AG09319 (cell line): ENCODE results near the gene RALA.

Experiments used
- DNase-seq: peaks from one replicate; pipeline ENCODE4 v3.0.0-alpha.2; 2010; ENCODE audit warnings: low read depth; ENCODE audit errors: extremely low read depth
- TF ChIP-seq, protein P1 (sequence below): IDR thresholded peaks from 2 replicates; pipeline ENCODE4 v1.5.1; 2011; ENCODE audit warnings: low read depth, mild to moderate bottlenecking, inconsistent platforms, low read length, moderate library complexity

Gene RALA

DNA sequence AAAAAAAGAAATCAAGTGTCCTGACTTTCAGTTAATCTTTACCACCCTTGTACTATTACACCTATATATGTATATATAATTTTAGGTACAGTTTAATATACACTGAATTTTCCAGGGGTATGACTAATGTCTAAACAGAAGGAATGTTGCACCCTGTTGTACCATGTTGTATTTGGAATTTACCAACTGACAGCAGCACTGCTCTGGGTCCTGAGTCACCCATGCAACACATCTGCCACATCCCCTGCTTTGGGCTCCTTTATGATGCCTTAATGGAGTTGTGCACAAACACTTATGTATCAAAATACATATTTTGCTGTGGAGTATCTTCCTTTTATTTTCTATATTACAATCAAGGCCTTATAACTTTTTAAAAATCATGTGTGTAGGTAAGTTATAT, 36.0 kb upstream of the RALA start:
- TF ChIP-seq, protein P1, sequence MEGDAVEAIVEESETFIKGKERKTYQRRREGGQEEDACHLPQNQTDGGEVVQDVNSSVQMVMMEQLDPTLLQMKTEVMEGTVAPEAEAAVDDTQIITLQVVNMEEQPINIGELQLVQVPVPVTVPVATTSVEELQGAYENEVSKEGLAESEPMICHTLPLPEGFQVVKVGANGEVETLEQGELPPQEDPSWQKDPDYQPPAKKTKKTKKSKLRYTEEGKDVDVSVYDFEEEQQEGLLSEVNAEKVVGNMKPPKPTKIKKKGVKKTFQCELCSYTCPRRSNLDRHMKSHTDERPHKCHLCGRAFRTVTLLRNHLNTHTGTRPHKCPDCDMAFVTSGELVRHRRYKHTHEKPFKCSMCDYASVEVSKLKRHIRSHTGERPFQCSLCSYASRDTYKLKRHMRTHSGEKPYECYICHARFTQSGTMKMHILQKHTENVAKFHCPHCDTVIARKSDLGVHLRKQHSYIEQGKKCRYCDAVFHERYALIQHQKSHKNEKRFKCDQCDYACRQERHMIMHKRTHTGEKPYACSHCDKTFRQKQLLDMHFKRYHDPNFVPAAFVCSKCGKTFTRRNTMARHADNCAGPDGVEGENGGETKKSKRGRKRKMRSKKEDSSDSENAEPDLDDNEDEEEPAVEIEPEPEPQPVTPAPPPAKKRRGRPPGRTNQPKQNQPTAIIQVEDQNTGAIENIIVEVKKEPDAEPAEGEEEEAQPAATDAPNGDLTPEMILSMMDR: no peak
- DNase-seq: no peak

DNA sequence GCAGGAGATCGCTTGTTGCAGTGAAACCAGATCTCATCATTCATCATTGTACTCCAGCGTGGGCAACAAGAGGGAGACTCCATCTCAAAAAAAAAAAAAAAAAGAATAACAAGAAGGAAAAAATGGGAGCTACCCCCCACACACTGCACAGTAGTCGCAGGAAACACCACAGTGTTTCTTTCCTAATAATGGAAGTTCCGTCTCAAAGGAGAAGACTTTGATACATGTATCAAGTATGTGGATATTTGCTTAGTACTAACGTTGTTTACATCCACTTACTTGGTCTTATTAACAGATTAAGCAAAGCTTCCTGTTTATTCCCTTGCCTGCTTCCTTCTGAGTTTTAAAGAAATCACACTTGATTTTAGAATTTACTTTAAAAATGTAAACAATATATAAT, 35.0 kb upstream of the RALA start:
- DNase-seq: no peak
- TF ChIP-seq, protein P1: no peak

DNA sequence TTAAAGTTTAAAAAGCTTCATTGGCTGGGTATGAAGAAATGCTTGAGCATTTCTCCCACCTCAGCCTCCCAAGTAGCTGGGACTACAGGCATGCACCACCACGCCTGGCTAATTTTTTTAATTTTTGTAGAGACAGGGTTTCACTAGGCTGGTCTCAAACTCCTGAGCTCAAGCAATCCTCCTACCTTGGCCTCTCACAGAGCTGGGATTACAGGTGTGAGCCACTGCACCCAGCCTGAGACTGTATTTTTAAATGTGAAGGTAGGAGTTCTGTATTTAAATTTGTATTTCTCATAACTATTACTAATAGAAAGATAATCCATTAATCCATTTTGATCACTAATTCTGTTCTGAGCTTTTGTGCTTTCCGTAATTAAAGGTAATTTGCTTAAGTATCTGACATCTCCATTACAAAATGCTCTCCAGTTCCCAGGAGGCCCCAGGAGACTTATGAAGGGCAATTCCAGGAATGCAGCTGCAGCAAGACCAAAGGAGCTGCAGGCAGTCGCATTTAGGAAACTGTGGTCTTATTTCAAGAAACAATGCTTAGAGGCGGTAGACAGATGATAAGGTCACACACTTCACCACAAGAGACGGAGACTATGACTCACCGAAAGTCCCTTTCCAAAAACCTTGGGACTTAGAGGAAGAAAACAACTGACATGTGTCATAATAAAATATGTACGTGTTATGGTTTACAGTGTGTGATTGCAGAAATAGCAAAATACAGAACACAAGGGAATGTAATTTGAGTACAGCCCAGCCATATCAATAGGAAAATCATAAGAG, 33.9 kb upstream of the RALA start:
- TF ChIP-seq, protein P1: no peak

DNA sequence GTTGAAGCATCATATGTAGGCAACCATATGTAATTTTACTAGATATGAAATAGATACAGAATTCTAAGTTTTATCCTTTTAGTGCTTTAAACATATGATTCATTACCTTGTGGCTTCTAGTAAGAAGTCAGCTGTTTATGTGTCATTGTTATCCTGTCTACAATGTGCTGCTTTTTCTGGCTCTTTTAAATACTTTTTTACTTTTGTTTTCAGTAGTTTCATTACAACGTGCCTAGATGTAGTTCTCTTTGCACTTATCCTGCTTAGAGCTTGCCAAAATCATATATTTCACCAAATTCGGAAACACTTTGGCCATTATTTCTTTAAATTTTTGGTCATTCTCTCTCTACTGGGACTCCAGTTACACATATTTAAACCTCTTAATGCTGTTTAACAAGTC, 30.8 kb upstream of the RALA start:
- TF ChIP-seq, protein P1: no peak
- no peak for DNase-seq

More for the DNA sequence above, 33.9 kb upstream of the RALA start:
- peak; percentile 56 for DNase-seq

DNA sequence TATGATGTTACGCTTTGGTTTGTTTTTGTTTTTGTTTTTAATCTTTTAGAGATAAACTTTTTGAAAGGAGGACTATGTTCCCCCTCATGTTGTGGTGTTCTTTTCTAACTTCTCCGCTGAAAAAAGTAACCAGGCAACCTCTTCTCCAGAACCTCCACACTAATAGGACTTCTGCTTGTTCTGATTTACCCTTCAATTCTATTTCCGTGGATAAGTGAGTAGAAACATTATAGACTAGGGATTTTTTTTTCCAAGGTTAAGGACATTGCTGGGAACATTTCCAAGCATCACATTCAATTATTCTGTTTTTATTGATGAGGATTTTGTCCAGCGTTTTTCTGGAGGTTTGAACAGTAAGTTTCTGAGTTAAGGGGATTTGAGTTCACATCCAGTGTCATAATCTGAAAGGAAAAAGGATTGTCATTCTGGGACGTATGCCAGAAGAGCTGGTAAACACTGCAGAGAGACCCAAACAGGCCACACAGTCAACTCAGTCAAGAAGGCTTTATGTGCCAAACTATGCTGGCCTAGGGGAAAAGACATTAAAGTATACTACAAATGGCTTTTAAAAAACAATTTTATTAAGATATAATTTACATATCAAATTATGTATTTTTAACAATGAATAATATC, 28.3 kb upstream of the RALA start:
- DNase-seq: no peak
- TF ChIP-seq, protein P1: no peak

DNA sequence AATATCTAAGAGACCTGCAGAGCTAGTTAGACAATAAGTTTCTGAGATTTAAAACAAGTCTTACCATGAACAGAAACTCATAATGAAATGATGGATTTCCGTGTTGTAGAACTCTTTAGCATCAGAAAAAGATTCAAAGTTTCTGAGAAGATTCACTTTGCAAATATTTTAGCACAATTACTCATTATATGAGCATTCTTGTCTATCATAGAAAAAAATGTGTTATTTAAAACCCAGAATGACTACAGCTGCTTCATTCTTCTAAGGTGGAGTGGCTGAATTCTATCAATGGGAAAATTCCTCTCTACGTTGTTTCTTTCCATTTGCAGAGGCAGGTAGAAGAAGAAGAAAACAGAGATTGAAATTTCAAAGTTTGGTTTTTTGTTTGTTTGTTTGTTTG, 21.0 kb upstream of the RALA start:
- TF ChIP-seq, protein P1: no peak
- DNase-seq: no peak

DNA sequence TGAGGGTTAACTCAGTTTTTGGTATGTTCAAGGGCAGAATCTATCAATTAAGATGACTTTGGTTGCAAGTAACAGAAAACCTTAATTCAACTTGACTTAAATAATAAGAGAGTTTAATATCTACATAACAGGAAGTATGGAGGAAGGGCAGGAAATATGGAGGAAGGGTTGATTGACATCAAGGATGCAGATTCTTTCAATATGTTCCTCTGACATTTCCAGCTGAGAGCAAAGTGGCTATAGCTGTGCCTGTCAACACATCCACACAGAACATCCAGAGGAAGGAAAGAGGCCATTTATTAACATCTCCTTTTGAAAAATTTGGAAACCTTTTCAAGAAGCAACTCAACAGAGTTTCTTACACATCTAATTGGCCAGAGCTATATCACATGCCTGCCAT, 19.4 kb upstream of the RALA start:
- no peak for DNase-seq
- TF ChIP-seq, protein P1: no peak
